Measurements from ENCODE around the gene SLC25A21. TPM values are rescaled to one million over a fixed set of nuclear protein-coding genes. Genes with fewer than 3 reads are reported as not detected.
"Not testable (repeated sequence)": the region's sequence is repeated elsewhere in the genome, so short reads cannot be mapped to it uniquely, and the experiment has no call there.

SLC25A21 gene
- 0.87 TPM for polyA plus RNA-seq (2013)

- DNase-seq: peak; percentile 55 to 76 (median 62)
- CTCF ChIA-PET: no interaction called here
- H3K27me3 ChIP-seq (replicated peaks in 2 of 5; ENCODE audit: control insufficient read depth in 4 of 5, insufficient read depth in 5 of 5, low read length in 4 of 5): peaks cover 0 to 11% (median 4%) of the 10 kb centered on the region in 5 experiments
- WGBS (ENCODE audit: insufficient coverage): 2% methylated on average over 50 of the region's 66 CpGs
- no peaks in the 10 kb centered on the region for H3K36me3 ChIP-seq (ENCODE audit: control insufficient read depth in 4 of 4, insufficient read depth in 4 of 4, low read length in 3 of 4)
- POLR2A ChIA-PET: no interaction called here
- peak within 1 kb of the TSS in 1 of 2 experiments; percentile 67 for H3K27ac ChIP-seq (ENCODE audit: insufficient read depth in 1 of 2, low read depth in 1 of 2, low read length in 2 of 2, poor library complexity in 1 of 2, severe bottlenecking in 2 of 2)
- H3K4me3 ChIP-seq (ENCODE audit: control insufficient read depth in 1 of 7, extremely low read depth in 1 of 7, insufficient read depth in 4 of 7, low read depth in 2 of 7, low read length in 6 of 7): peak within 1 kb of the TSS; percentile 52 to 78 (median 71)
- no peaks in the 10 kb centered on the region for H3K9me3 ChIP-seq (ENCODE audit: control extremely low read depth in 1 of 5, control insufficient read depth in 4 of 5, insufficient read depth in 2 of 5, low read depth in 1 of 5, low read length in 4 of 5)
- H3K4me1 ChIP-seq (ENCODE audit: control extremely low read depth in 1 of 4, control insufficient read depth in 4 of 4, insufficient read depth in 4 of 4, low read length in 3 of 4): peaks cover 0 to 16% (median 8%) of the 10 kb centered on the region in 4 experiments
These were observed at the start of gene SLC25A21 for GRCh38 chr14:37172024-37172869. TSS of gene SLC25A21 (minus strand) at chr14:37172606.

GRCh38 chr14:37221073-37221472 is 48.7 kb upstream of the SLC25A21 start:
- POLR2A ChIA-PET: no interaction called here
- no peaks in the 10 kb centered on the region for H3K27me3 ChIP-seq (replicated peaks in 2 of 5; ENCODE audit: control insufficient read depth in 4 of 5, insufficient read depth in 5 of 5, low read length in 4 of 5)
- no peaks in the 10 kb centered on the region for H3K36me3 ChIP-seq (ENCODE audit: control insufficient read depth in 4 of 4, insufficient read depth in 4 of 4, low read length in 3 of 4)
- 100% methylated on average over 1 of the region's 3 CpGs for WGBS (ENCODE audit: insufficient coverage)
- no peaks in the 10 kb centered on the region for H3K4me1 ChIP-seq (ENCODE audit: control extremely low read depth in 1 of 4, control insufficient read depth in 4 of 4, insufficient read depth in 4 of 4, low read length in 3 of 4)
- DNase-seq: no peak
- peaks cover 0 to 27% (median 4%) of the 10 kb centered on the region in 5 experiments for H3K9me3 ChIP-seq (ENCODE audit: control extremely low read depth in 1 of 5, control insufficient read depth in 4 of 5, insufficient read depth in 2 of 5, low read depth in 1 of 5, low read length in 4 of 5)
- CTCF ChIA-PET: interaction anchor here (1.0 kb wide), 1 partner anchor 19 kb away, joined by 3 read pairs; no protein-coding TSS in a partner anchor
- H3K27ac ChIP-seq (ENCODE audit: insufficient read depth in 1 of 2, low read depth in 1 of 2, low read length in 2 of 2, poor library complexity in 1 of 2, severe bottlenecking in 2 of 2): no peak overlapping the region
- H3K4me3 ChIP-seq (ENCODE audit: control insufficient read depth in 1 of 7, extremely low read depth in 1 of 7, insufficient read depth in 4 of 7, low read depth in 2 of 7, low read length in 6 of 7): no peak overlapping the region

- Histone ChIP-seq H3K9me3 (ENCODE audit: control extremely low read depth in 1 of 5, control insufficient read depth in 4 of 5, insufficient read depth in 2 of 5, low read depth in 1 of 5, low read length in 4 of 5) (peaks cover 0 to 35% (median 10%) of the 10 kb centered on the region in 5 experiments), H3K4me3 (ENCODE audit: control insufficient read depth in 1 of 7, extremely low read depth in 1 of 7, insufficient read depth in 4 of 7, low read depth in 2 of 7, low read length in 6 of 7) (no peak overlapping the region), H3K36me3 (ENCODE audit: control insufficient read depth in 4 of 4, insufficient read depth in 4 of 4, low read length in 3 of 4) (peaks cover 0 to 3% (median 0%) of the 10 kb centered on the region in 4 experiments), H3K27ac (ENCODE audit: insufficient read depth in 1 of 2, low read depth in 1 of 2, low read length in 2 of 2, poor library complexity in 1 of 2, severe bottlenecking in 2 of 2) (no peak overlapping the region), H3K4me1 (ENCODE audit: control extremely low read depth in 1 of 4, control insufficient read depth in 4 of 4, insufficient read depth in 4 of 4, low read length in 3 of 4) (no peaks in the 10 kb centered on the region), H3K27me3 (replicated peaks in 2 of 5; ENCODE audit: control insufficient read depth in 4 of 5, insufficient read depth in 5 of 5, low read length in 4 of 5) (no peaks in the 10 kb centered on the region)
- WGBS (ENCODE audit: insufficient coverage): no CpG with 5 or more reads among the region's 3 CpGs
- POLR2A ChIA-PET: no interaction called here
- no peak for DNase-seq
- CTCF ChIA-PET: no interaction called here
These were observed 42.9 kb upstream of the SLC25A21 start for GRCh38 chr14:37215345-37215744.

- Histone ChIP-seq H3K36me3 (ENCODE audit: control insufficient read depth in 4 of 4, insufficient read depth in 4 of 4, low read length in 3 of 4) (peaks cover 0 to 3% (median 0%) of the 10 kb centered on the region in 4 experiments), H3K4me1 (ENCODE audit: control extremely low read depth in 1 of 4, control insufficient read depth in 4 of 4, insufficient read depth in 4 of 4, low read length in 3 of 4) (no peaks in the 10 kb centered on the region), H3K27ac (ENCODE audit: insufficient read depth in 1 of 2, low read depth in 1 of 2, low read length in 2 of 2, poor library complexity in 1 of 2, severe bottlenecking in 2 of 2) (no peak overlapping the region), H3K4me3 (ENCODE audit: control insufficient read depth in 1 of 7, extremely low read depth in 1 of 7, insufficient read depth in 4 of 7, low read depth in 2 of 7, low read length in 6 of 7) (no peak overlapping the region), H3K27me3 (replicated peaks in 2 of 5; ENCODE audit: control insufficient read depth in 4 of 5, insufficient read depth in 5 of 5, low read length in 4 of 5) (no peaks in the 10 kb centered on the region), H3K9me3 (ENCODE audit: control extremely low read depth in 1 of 5, control insufficient read depth in 4 of 5, insufficient read depth in 2 of 5, low read depth in 1 of 5, low read length in 4 of 5) (peaks cover 0 to 38% (median 10%) of the 10 kb centered on the region in 5 experiments)
- POLR2A ChIA-PET: no interaction called here
- DNase-seq: no peak
- CTCF ChIA-PET: no interaction called here
These were observed 40.6 kb upstream of the SLC25A21 start for GRCh38 chr14:37213016-37213415.

GRCh38 chr14:37210448-37210847 is 38.0 kb upstream of the SLC25A21 start:
- no peak overlapping the region for H3K4me3 ChIP-seq (ENCODE audit: control insufficient read depth in 1 of 7, extremely low read depth in 1 of 7, insufficient read depth in 4 of 7, low read depth in 2 of 7, low read length in 6 of 7)
- peaks cover 2 to 48% (median 17%) of the 10 kb centered on the region in 5 experiments for H3K9me3 ChIP-seq (ENCODE audit: control extremely low read depth in 1 of 5, control insufficient read depth in 4 of 5, insufficient read depth in 2 of 5, low read depth in 1 of 5, low read length in 4 of 5)
- H3K36me3 ChIP-seq (ENCODE audit: control insufficient read depth in 4 of 4, insufficient read depth in 4 of 4, low read length in 3 of 4): peaks cover 0 to 3% (median 0%) of the 10 kb centered on the region in 4 experiments
- DNase-seq: no peak
- ChIA-PET CTCF (interaction anchor here (1.3 kb wide), 1 partner anchor 9 kb away, joined by 3 read pairs; no protein-coding TSS in a partner anchor), POLR2A (no interaction called here)
- H3K27ac ChIP-seq (ENCODE audit: insufficient read depth in 1 of 2, low read depth in 1 of 2, low read length in 2 of 2, poor library complexity in 1 of 2, severe bottlenecking in 2 of 2): no peak overlapping the region
- H3K4me1 ChIP-seq (ENCODE audit: control extremely low read depth in 1 of 4, control insufficient read depth in 4 of 4, insufficient read depth in 4 of 4, low read length in 3 of 4): no peaks in the 10 kb centered on the region
- no peaks in the 10 kb centered on the region for H3K27me3 ChIP-seq (replicated peaks in 2 of 5; ENCODE audit: control insufficient read depth in 4 of 5, insufficient read depth in 5 of 5, low read length in 4 of 5)
- WGBS (ENCODE audit: insufficient coverage): 98% methylated on average over 6 of the region's 6 CpGs

GRCh38 chr14:37209617-37210016 is 37.2 kb upstream of the SLC25A21 start:
- WGBS (ENCODE audit: insufficient coverage): 100% methylated on average over 2 of the region's 2 CpGs
- POLR2A ChIA-PET; DNase-seq; H3K27me3 ChIP-seq (replicated peaks in 2 of 5; ENCODE audit: control insufficient read depth in 4 of 5, insufficient read depth in 5 of 5, low read length in 4 of 5); H3K27ac ChIP-seq (ENCODE audit: insufficient read depth in 1 of 2, low read depth in 1 of 2, low read length in 2 of 2, poor library complexity in 1 of 2, severe bottlenecking in 2 of 2); H3K4me3 ChIP-seq (ENCODE audit: control insufficient read depth in 1 of 7, extremely low read depth in 1 of 7, insufficient read depth in 4 of 7, low read depth in 2 of 7, low read length in 6 of 7); H3K4me1 ChIP-seq (ENCODE audit: control extremely low read depth in 1 of 4, control insufficient read depth in 4 of 4, insufficient read depth in 4 of 4, low read length in 3 of 4); H3K36me3 ChIP-seq (ENCODE audit: control insufficient read depth in 4 of 4, insufficient read depth in 4 of 4, low read length in 3 of 4): not testable (repeated sequence)
- CTCF ChIA-PET: interaction anchor here (1.4 kb wide), 1 partner anchor 11 kb away, joined by 3 read pairs; no protein-coding TSS in a partner anchor
- H3K9me3 ChIP-seq (ENCODE audit: control extremely low read depth in 1 of 5, control insufficient read depth in 4 of 5, insufficient read depth in 2 of 5, low read depth in 1 of 5, low read length in 4 of 5): peaks cover 2 to 40% (median 13%) of the 10 kb centered on the region in 5 experiments

Data from common myeloid progenitor, CD34-positive (primary cell).